Measurements from ENCODE around the gene DLG2. TPM values are rescaled to one million over a fixed set of nuclear protein-coding genes. Genes with fewer than 3 reads are reported as not detected.
A peak's percentile ranks its signal among the peaks of the same experiment; 100 is the strongest.

The DLG2 gene
- total RNA-seq, 1 experiment from 2014 or later = not detected

- DNase-seq (ENCODE audit: low read depth, low spot score) = no peak
Observed at GRCh38 chr11:84607975-84608836, 1018.9 kb downstream of the DLG2 start.

DNA sequence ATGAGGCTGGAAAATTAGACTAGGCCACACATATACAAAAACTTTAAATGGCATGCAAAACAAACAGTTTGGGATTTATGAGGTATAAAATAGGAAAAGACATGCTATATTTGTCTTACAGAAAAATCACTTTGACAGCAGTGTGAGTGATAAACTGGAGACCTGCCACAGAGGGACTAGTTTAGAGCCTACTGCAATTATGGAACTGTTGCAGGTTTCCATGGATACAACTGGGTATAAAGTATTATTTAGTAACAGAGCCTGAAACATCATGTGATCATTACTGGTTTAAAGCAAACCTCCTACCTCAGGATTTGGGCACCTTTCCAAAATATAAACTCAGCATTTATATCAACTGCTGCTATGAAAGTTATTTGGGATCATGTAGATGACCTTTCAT is 1032.5 kb downstream of the DLG2 start:
- no peak for DNase-seq (ENCODE audit: low read depth, low spot score)
- in situ Hi-C loops (cut with HindIII; ENCODE audit: low pct_unique_long_range_greater_than_20kb, low sequenced_read_pairs) = no loop called here

More at GRCh38 chr11:84607975-84608836, 1018.9 kb downstream of the DLG2 start:
- in situ Hi-C loops (cut with HindIII; ENCODE audit: low pct_unique_long_range_greater_than_20kb, low sequenced_read_pairs) = no loop called here

DNA sequence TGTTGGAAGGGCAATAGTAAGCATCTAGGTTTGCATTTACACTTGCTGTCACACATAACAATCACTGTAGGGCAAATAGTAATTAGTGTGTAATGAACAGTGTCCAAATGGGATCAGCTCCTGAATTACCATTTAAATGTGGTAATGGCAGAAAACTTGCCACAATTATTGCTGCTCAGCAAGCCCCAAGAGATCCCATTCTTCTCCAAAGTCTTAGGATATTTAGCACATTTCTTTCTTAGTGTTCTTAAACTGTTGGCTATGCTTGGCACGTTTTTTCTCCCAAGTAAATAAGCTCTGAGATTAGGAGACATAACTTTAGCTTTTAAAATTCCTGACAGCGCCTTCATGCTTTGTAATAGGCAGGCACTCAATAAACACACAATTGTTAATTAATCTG is 1037.0 kb downstream of the DLG2 start:
- in situ Hi-C loops (cut with HindIII; ENCODE audit: low pct_unique_long_range_greater_than_20kb, low sequenced_read_pairs) = no loop called here
- DNase-seq (ENCODE audit: low read depth, low spot score) = no peak

DNA sequence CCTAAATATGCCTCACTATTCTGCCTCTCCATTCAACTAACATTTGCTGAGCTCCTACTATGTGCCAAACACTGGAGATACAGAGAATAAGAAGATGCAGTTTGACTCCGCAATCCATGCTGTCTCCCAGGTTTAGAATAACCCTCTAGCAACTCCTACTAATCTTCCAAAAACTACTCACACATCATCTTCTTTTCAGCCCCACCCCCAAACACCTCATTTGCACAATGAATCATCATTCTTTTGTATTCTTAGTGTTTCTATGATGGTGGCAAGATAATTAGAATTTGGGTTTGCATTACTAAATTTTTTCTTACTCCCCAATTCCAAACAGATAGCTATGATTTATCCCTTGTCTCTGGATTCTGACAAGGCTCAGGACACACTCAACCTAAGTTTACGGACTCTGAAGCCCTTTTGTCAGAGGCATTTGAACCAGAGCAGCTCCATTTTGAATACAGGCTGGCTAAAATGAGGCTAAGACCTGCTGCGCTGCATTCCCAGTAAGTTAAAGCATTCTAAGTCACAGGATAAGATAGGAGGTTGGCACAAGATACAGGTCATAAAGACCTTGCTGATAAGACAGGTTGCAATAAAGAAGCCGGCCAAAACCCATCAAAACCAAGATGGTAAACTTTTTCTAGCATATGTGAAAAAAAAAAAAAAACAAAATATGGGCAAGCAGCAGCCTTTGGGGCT is 1038.9 kb downstream of the DLG2 start:
- DNase-seq (ENCODE audit: low read depth, low spot score) = no peak
- in situ Hi-C loops (cut with HindIII; ENCODE audit: low pct_unique_long_range_greater_than_20kb, low sequenced_read_pairs) = no loop called here

- in situ Hi-C loops (cut with HindIII; ENCODE audit: low pct_unique_long_range_greater_than_20kb, low sequenced_read_pairs) = no loop called here
- DNase-seq (ENCODE audit: low read depth, low spot score) = no peak
Observed at GRCh38 chr11:84583106-84583505, 1044.0 kb downstream of the DLG2 start.

DNA sequence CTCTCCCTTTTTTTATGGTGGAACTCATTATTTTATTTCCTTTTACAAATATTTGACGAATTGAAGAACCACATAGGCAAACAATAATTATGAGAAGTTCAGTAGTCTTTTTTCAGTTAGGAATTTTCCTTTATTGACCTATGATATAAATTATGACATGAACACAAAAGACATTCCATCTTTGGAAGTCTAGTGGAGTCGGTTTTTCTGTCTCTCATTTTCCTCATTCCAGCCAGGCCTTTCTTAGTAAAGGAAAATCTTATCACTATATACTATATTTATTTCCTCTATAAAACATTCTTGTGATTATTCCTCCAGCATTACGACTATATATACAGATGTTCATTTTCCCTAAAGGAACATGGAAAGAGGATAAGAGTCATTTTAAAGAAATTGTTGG is 1046.1 kb downstream of the DLG2 start:
- no peak for DNase-seq (ENCODE audit: low read depth, low spot score)
- in situ Hi-C loops (cut with HindIII; ENCODE audit: low pct_unique_long_range_greater_than_20kb, low sequenced_read_pairs) = no loop called here

DNA sequence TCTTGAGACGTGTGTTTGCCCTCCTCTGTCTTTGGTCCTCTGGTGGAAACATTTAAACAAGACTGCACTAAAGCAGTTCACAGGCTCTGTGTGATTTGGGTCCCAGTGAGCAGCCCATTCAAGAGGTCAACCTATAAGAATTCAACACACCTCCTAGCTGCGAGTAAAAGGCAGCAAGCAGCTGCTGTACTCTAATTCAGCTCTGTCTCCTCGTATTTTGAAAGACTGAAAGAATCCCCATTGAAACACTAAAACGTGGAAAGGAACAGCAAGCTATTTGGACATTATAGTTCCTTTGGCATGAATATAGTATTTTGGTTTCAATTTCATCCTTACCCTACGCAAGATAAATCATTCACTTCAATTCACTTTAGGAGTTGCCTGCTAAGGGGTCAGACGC is 1046.7 kb downstream of the DLG2 start:
- in situ Hi-C loops (cut with HindIII; ENCODE audit: low pct_unique_long_range_greater_than_20kb, low sequenced_read_pairs) = no loop called here
- no peak for DNase-seq (ENCODE audit: low read depth, low spot score)

DNA sequence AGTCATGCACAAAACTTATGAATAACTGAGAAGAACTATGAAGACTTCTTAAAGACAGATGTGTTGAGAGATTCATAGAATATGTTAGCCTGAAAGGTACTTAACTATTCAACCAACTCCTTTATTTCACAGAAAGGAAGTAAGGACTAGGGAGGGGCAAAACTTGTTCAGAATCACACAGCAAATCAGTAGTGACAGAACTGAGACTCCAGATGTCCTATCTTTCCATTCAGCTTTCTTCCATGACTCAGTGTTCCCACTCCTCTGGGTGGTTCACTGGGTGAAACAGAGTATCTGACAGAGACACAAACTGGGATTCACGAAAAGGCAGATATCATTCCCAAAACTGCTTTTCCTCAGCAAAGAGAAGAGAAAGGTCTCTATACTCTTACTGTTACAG is 1053.3 kb downstream of the DLG2 start:
- in situ Hi-C loops (cut with HindIII; ENCODE audit: low pct_unique_long_range_greater_than_20kb, low sequenced_read_pairs) = no loop called here
- no peak for DNase-seq (ENCODE audit: low read depth, low spot score)

DNA sequence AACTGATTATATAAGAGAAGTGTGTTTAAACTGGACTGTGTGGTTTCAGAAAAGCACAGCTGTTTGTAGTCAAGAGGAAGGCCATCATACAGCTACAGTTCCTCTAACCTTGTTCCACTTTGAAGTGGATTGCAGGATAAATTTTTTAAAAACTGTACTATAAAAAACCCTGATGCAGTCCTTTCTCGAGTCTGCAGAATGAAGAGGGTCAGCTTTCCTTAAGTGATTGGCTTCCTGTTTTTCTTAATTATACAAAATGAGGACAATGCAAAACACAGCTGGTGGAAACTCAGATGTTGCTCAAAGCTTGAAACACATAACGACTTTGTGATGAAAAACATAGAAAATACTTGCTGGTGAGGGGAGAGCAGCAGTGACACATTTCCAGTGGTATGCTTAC is 1060.5 kb downstream of the DLG2 start:
- in situ Hi-C loops (cut with HindIII; ENCODE audit: low pct_unique_long_range_greater_than_20kb, low sequenced_read_pairs) = no loop called here
- no peak for DNase-seq (ENCODE audit: low read depth, low spot score)

DNA sequence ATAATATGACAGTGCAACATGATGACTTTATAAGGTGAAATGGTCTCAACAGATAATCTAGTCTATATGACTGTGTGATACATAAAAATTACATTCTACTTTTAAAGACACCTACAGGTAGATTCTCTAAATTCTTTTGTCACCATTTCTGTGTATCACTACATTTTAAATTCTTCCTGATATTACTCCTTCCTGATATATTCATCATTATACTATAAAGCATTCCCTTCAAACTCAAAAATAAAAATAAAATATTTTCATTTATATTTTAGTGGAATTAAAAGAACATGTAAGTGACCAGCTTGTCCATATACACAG is 1062.3 kb downstream of the DLG2 start:
- no peak for DNase-seq (ENCODE audit: low read depth, low spot score)
- in situ Hi-C loops (cut with HindIII; ENCODE audit: low pct_unique_long_range_greater_than_20kb, low sequenced_read_pairs) = no loop called here

GRCh38 chr11:84564180-84564866 is 1062.8 kb downstream of the DLG2 start:
- peak; percentile 53 for DNase-seq (ENCODE audit: low read depth, low spot score)
- in situ Hi-C loops (cut with HindIII; ENCODE audit: low pct_unique_long_range_greater_than_20kb, low sequenced_read_pairs) = no loop called here

DNA sequence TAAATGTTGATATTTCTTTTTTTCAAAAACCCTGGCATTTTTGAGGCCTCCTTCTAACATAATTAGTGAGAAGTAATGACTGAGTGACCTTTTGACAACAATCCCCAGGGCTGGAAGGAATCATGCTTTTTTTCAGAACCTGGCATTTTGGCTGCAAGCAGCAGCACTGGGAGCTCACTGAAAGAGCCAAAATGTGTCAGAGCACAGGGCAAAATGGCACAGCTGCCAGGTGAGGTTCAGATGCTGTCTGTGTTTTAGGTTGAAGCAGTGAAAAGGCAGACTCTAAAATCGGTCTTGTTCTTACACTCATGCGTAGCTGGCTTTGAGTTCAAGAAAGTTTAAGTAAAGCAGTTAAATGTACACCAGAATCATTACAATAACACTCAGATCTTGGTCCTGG is 1063.8 kb downstream of the DLG2 start:
- in situ Hi-C loops (cut with HindIII; ENCODE audit: low pct_unique_long_range_greater_than_20kb, low sequenced_read_pairs) = no loop called here
- DNase-seq (ENCODE audit: low read depth, low spot score) = no peak

- in situ Hi-C loops (cut with HindIII; ENCODE audit: low pct_unique_long_range_greater_than_20kb, low sequenced_read_pairs) = no loop called here
Observed at GRCh38 chr11:84560206-84560605, 1066.9 kb downstream of the DLG2 start.

GRCh38 chr11:84558085-84558905 is 1068.8 kb downstream of the DLG2 start:
- DNase-seq (ENCODE audit: low read depth, low spot score) = peak; percentile 47
- in situ Hi-C loops (cut with HindIII; ENCODE audit: low pct_unique_long_range_greater_than_20kb, low sequenced_read_pairs) = no loop called here

More at GRCh38 chr11:84560206-84560605, 1066.9 kb downstream of the DLG2 start:
- DNase-seq (ENCODE audit: low read depth, low spot score) = no peak

DNA sequence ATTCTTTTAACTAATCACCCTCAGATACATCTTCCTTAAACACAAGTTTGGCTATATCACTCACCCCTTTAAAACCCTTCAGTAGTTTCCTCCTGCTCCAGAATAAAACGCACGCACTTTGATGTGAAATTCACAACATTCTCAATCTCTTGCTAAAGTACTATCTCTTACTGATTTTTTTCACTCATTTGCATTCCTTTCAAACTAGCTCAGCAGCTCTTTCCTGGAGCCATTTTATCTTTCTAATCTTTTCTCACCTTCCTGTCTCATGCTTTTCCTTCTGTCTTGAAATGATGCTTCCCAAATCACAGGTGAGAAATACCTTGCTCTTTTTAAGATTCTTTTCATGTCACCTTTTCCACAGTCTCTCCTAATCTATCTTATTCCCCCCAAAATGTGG is 1074.4 kb downstream of the DLG2 start:
- in situ Hi-C loops (cut with HindIII; ENCODE audit: low pct_unique_long_range_greater_than_20kb, low sequenced_read_pairs) = no loop called here

DNA sequence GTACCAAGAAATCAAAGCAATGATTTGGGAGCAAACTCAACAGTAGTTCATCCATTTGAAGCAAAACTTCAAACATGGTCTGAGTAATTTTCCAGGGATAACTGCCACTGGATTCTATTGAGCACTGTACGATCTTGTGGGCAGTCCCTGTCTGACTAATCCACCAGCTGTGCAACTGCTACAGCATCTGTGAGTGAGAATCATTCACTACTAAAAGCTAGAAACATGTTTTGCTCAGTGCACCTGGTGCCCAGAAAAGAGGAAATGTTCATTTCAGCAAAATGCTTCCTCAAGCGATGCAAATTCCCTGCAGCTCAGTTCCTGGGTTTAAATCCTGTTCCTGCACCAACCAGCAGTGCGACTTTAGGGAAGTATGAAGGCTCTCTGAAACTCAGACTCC is 1077.9 kb downstream of the DLG2 start:
- in situ Hi-C loops (cut with HindIII; ENCODE audit: low pct_unique_long_range_greater_than_20kb, low sequenced_read_pairs) = no loop called here
- no peak for DNase-seq (ENCODE audit: low read depth, low spot score)

More for the DNA sequence above, 1074.4 kb downstream of the DLG2 start:
- no peak for DNase-seq (ENCODE audit: low read depth, low spot score)

- in situ Hi-C loops (cut with HindIII; ENCODE audit: low pct_unique_long_range_greater_than_20kb, low sequenced_read_pairs) = no loop called here
- DNase-seq (ENCODE audit: low read depth, low spot score) = no peak
Observed at GRCh38 chr11:84544566-84544965, 1082.6 kb downstream of the DLG2 start.
